SK-MEL-5 (cell line): ENCODE measurements around the gene NEDD9. TPM values are rescaled to one million over a fixed set of nuclear protein-coding genes. Genes with fewer than 3 reads are reported as not detected.
A peak's percentile ranks its signal among the peaks of the same experiment; 100 is the strongest.

Experiments
- DNase-seq: peaks from one replicate; pipeline ENCODE4 v3.0.0-alpha.2; 2016; ENCODE audit warnings: low read depth, low spot score
- in situ Hi-C: cut with HindIII; loops from 2 replicates; pipeline ENCODE4 v1.10.0; 2016; ENCODE audit warnings: low sequenced_read_pairs, high pct_unique_total_duplicates, low pct_unique_long_range_greater_than_20kb
- small RNA-seq, 2 experiments: library from RNA; depleted of rRNA; stranded (forward); fragments of <200 nt; gene quantifications; one replicate each; pipeline ENCODE3, GENCODE V24; 2014
- total RNA-seq: library from RNA; depleted of rRNA; stranded (reverse); fragments of >200 nt; shearing (Covaris generic); gene quantifications from 2 replicates; pipeline ENCODE4 v1.2.3, GENCODE V29; 2014; rRNA removed

The NEDD9 gene
- total RNA-seq, 1 experiment from 2014 or later = 140 TPM

DNA sequence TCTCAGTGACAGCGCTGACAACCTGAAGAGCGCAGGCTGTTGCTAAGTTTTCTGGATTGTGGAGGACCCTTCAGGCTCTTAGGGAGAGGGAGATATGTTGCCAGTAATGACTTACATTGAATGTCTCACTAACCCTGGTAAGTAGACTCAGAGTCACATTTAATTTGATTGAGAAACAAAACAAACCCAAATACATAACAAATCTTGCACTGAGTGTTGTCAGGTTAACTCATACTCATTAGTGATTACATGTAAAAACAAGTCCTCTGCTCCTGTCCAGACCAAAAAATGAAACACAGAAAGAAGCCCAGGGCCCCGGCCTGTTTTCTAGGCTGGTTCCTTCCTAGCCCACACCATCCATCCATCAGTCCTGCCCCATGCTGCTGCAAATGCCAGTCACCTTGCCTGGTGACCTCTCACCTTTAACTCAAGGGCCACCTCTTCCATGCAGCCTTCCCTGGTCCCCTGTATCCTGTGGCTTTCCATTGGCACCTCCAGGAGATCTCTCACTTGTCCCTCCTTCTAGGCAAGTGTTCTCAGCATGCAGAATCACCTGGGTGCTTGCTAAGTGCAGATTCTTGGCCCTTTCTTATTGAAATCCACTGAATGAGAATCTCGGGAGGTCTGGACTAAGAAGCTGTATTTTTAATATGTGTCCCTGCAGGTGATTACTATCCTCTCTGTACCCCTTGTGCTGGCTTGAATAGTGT is 86.2 kb downstream of the NEDD9 start:
- DNase-seq = no peak
- in situ Hi-C loops = no loop called here

DNA sequence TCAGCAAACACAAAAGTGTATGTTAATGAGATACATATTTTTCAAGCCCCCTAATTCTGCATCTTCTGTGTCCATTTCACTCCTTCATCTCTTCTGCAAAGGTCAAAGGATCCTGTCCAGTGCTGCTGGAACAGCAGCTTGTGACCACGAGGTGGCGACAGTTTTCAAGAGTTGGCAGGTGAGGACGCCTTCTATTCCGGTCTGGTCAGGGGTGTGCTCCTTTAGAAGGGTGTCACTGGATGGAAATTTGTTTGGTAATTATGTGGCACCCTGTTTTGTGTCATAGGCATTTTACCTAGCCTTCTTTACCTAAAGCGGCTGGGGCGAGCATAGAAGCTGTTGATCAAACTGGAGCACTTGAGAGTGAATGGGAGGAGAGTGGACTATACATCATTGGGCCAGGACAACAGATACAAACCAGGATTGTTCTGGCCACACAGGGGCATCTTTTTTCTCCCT is 88.0 kb downstream of the NEDD9 start:
- peak; percentile 95 for DNase-seq
- in situ Hi-C loops = no loop called here

DNA sequence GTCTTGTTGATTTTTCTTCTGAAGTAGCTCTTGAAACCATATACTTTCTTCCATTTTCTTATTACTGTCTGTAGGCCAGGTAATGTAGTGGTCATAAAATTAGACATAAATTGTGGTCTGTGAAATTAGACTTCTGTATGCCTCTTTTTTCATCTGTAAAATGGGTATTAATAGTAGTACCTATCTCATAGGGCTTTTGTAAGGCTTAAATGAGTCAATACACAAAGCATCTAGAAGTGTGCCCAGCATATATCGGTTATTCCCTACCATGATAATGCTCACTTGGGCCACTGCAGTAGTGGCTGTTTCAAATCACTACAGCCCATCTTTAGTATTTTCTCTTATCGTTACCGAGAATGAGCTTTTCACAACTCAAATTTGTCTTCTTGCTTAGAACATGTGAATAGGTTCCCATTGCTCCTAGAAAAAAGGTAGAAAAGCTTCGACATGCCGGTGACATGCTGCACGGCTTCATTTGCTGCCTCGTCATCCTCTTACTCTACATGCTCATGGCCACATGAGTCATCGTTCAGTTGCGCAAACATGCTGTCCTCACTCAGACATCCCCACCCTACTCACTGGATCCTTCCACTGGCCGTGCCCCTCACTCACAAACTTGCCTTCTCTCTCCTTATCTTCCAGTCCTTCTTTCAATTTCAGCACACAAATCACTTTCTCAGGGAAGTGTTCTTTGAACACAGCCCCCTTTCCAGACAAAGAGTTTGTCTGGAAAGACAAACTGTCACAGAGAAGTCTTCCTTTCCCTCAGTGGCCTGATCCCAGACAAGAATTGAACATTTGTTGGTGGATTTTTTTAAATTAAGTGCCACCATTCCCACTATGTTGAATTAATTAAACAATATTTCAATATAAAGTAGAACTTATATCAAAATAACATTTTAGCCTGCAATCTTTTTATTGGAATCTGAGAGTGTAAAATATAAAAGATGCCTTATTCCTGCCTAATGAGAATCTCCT is 88.8 kb downstream of the NEDD9 start:
- in situ Hi-C loops = no loop called here
- peak; percentile 84 for DNase-seq

DNA sequence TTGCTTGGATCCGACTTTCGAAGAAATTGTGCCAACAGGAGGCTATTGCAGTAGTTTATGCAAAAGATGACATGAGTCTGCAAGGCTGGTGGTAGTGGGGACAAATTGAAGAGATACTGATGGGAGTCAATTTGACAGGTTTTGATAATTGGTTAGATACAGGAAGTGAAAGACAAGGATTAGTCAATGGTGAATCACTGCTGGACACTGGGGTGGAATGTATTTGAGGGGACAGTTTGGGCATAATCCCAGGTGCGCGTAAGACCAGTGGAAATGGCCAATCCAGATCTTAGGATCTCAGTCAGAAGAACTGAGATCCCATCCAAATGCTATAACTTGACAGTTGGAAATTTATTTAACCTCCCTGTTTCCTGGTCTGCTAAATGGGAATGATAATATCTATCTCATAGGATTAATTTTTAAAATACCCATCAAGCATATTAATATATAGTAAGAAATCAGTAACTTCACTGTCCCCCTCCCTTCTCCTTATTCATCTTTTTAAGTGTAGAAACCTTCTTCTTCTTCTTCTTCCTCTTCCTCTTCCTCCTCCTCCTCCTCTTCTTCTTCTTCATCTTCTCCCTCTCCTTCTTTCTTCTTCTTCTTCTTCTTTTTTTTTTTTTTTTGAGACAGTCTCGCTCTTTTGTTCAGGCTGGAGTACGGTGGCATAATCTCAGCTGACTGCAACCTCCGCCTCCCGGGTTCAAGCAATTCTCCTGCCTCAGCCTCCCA is 90.0 kb downstream of the NEDD9 start:
- in situ Hi-C loops = no loop called here
- DNase-seq = no peak

DNA sequence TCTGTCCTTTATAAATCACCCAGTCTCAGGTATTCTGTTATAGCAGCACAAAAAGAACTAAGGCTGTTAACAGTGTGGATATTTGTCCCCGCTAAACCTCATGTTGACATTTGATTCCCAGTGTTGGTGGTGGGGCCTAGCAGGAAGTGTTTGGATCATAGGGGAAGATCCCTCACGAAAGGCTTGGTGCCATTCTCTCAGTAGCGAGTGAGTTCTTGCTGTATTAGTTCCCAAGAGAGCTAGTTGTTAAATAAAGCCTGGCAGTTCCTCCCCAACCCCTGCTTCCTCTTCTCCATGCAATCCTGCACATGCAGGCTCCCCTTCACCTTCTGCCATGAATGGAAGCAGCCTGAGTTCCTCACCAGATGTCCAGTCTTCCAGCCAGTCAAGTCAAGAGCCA is 91.2 kb downstream of the NEDD9 start:
- in situ Hi-C loops = no loop called here
- no peak for DNase-seq

DNA sequence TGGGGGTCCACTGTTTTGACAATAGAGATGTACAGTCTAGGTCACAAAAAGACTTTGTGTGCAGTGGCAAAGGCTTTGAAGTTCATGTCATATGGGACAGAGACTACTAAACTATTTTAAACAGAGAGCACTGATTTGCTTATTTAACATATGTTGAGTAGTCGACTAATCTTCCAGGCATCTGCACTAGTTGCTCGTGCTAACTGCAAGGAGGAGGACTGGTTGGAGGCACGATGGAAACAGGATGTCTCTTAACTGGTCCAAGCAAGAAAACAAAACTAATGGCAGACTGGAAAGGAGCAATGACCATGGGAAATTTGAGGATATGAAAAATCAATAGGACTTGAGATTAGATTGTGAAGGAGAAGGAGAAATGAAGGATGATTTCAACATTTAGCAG is 92.4 kb downstream of the NEDD9 start:
- in situ Hi-C loops = no loop called here
- no peak for DNase-seq

DNA sequence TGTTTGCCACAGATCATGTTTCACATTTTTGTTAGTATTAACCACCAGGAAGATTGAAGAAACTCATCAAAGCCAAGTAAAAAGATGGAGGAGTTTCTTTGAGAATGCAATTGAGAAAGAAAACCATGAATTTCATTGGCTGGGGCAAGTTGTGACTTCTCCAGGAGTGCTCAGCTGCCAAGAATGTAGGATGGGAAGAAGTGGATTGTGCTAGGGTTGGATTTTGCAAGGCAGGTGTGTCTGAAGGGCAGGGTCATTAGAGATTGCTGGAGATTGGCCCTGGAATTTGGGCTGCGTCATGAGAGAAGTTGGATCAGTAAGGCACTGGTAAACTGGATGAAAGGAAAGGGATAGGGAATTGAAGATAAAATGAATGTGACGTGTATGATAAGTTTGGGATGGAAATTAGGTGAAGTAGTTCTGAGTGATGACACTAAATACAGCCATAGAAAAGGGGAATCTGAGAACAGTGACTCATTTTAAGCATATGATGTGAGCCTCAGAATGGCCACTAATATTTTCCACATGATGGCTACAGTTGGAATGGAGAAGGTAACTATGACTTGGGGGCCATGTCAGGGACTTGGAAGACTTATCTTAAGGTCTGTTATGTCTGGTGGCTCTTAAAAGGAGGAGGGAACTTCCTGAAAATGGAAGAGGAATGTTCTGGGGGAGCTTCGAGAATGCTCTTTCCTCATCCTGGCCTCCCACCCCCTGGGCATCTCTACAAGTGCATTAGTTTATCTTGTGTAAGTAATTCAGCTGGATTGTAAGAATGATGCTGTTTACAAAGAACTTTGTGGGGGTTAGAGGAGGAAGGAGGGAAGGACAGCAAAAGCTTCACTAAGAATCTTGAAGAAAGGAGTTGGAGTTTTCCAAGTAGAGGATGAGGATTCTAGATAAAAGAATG is 93.2 kb downstream of the NEDD9 start:
- in situ Hi-C loops = no loop called here
- no peak for DNase-seq

DNA sequence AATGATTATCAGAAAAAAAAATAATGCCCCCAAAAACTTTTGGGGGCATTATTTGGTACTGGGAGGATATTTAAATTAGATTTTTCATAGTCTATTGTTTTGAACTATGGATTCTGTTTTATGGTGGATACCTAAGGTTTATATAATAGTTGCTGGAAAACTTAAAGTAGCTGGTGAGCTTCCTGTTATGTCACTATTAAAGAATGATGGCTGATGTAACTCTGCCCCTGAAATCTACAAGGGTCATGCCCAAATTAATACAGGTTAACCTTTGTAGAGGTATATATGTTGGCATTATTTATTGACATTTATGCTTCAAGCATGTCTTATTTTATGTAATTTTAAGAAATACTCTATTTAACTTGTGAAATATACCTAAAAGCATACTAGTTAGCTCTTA is 95.7 kb downstream of the NEDD9 start:
- in situ Hi-C loops = no loop called here
- no peak for DNase-seq

Small RNA genes within 50 kb of the gene (small RNA-seq; reads per million reads assigned to genes)
- gene AL136139.1 = 0 reads per million in 2 experiments

Other genes with a start within 250 kb of the NEDD9 start
- gene ELOVL2, start 188.4 kb downstream of the NEDD9 start, total RNA-seq = 29.7 and 30.4 TPM in 2 replicates
- gene SMIM13, start 138.8 kb downstream of the NEDD9 start, total RNA-seq = 33.8 and 34.3 TPM in 2 replicates
- gene ERVFRD-1, start 120.9 kb downstream of the NEDD9 start, total RNA-seq = 0.24 and 0.63 TPM in 2 replicates